Epithelial cell of proximal tubule (primary cell): Measurements from ENCODE around the gene NSMCE1. TPM values are rescaled to one million over a fixed set of nuclear protein-coding genes. Genes with fewer than 3 reads are reported as not detected.
"Not testable (repeated sequence)": the region's sequence is repeated elsewhere in the genome, so short reads cannot be mapped to it uniquely, and the experiment has no call there.

Experiments used
- DNase-seq: peaks from one replicate; pipeline ENCODE4 v3.0.0-alpha.2; 2011; ENCODE audit warnings: low read depth
- H3K4me3 ChIP-seq: 2 replicates; pipeline ENCODE4 v1.5.1; 2011; ENCODE audit warnings: low read depth, mild to moderate bottlenecking, low read length
- total RNA-seq: library from RNA; depleted of rRNA; stranded (reverse); fragments of >200 nt; gene quantifications from 2 replicates; pipeline ENCODE4 v1.2.3, GENCODE V29; 2015
- TF ChIP-seq, protein P1 (sequence below): conservative IDR thresholded peaks from 2 replicates; pipeline ENCODE4 v1.5.1; 2012; ENCODE audit warnings: low read depth, mild to moderate bottlenecking, low read length

Gene NSMCE1
- total RNA-seq, 1 donor from 2014 or later, result 86.3 TPM

- DNase-seq, result no peak
- H3K4me3 ChIP-seq, result no peak overlapping the region
- TF ChIP-seq, protein P1, sequence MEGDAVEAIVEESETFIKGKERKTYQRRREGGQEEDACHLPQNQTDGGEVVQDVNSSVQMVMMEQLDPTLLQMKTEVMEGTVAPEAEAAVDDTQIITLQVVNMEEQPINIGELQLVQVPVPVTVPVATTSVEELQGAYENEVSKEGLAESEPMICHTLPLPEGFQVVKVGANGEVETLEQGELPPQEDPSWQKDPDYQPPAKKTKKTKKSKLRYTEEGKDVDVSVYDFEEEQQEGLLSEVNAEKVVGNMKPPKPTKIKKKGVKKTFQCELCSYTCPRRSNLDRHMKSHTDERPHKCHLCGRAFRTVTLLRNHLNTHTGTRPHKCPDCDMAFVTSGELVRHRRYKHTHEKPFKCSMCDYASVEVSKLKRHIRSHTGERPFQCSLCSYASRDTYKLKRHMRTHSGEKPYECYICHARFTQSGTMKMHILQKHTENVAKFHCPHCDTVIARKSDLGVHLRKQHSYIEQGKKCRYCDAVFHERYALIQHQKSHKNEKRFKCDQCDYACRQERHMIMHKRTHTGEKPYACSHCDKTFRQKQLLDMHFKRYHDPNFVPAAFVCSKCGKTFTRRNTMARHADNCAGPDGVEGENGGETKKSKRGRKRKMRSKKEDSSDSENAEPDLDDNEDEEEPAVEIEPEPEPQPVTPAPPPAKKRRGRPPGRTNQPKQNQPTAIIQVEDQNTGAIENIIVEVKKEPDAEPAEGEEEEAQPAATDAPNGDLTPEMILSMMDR, result no peak
Observed at GRCh38 chr16:27301236-27301861, 32.8 kb upstream of the NSMCE1 start.

DNA sequence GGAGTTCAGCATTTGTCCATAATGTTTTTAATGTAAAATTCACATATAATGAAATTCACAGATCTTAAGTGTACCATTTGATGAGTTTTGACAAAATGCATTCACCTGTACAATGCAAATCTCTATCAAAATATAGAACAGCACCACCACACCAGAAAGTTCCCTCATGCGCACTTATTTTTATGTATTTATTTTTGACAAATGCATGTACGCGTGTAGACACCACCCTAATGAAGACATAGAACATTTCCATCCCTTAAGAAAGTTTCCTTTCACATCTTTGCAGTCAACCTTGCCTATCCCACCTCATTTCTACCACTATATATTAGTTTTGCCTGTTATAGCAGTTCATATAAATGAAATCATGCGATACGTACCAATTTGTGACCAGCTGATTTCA lies 29.6 kb upstream of the NSMCE1 start:
- DNase-seq, result no peak
- TF ChIP-seq, protein P1, result no peak
- no peak overlapping the region for H3K4me3 ChIP-seq

- TF ChIP-seq, protein P1, result no peak
- DNase-seq, result no peak
- no peak overlapping the region for H3K4me3 ChIP-seq
Observed at GRCh38 chr16:27293343-27293742, 24.8 kb upstream of the NSMCE1 start.

- TF ChIP-seq, protein P1, result no peak
- no peak for DNase-seq
- no peak overlapping the region for H3K4me3 ChIP-seq
Observed at GRCh38 chr16:27291722-27292240, 23.2 kb upstream of the NSMCE1 start.

- H3K4me3 ChIP-seq, result no peak overlapping the region
- DNase-seq, result no peak
- TF ChIP-seq, protein P1, result no peak
Observed at GRCh38 chr16:27291106-27291505, 22.5 kb upstream of the NSMCE1 start.

DNA sequence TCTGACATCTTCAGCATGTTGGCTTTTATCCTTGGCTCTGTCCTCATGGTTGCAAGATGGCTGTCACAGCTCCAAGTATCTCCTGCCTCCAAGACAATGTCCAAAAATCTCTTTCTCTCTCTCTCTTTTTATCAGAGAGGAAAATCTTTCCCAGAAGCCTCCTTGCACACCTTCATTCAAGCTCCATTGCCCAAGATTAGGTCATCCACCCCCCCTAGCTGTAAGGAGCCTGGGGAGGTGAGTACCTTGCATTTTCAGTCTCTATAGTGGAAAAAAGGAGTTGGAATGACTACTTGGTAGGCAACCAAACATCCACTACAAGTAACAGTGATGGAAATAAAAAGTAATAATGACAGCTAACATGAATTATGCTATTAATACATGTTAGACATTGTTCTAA lies 22.0 kb upstream of the NSMCE1 start:
- no peak overlapping the region for H3K4me3 ChIP-seq
- TF ChIP-seq, protein P1, result no peak
- no peak for DNase-seq

GRCh38 chr16:27289669-27290068 lies 21.1 kb upstream of the NSMCE1 start:
- TF ChIP-seq, protein P1, result no peak
- H3K4me3 ChIP-seq, result no peak overlapping the region
- DNase-seq, result no peak

GRCh38 chr16:27288313-27288712 lies 19.7 kb upstream of the NSMCE1 start:
- DNase-seq, H3K4me3 ChIP-seq: not testable (repeated sequence)
